CD14-positive monocyte (primary cell): ENCODE data around the gene BRIP1. TPM values are rescaled to one million over a fixed set of nuclear protein-coding genes. Genes with fewer than 3 reads are reported as not detected.

Source experiments
- DNase-seq, 3 donors: peaks; one replicate each; pipeline ENCODE4 v3.0.0-alpha.2; 2011 to 2022
- H2AFZ ChIP-seq: 2 replicates; pipeline ENCODE4 v1.6.0; 2012; ENCODE audit warnings: mild to moderate bottlenecking, low read depth, low read length, inconsistent platforms; ENCODE audit not compliant: insufficient read depth, poor library complexity, severe bottlenecking
- H3K27ac ChIP-seq, 2 donors: 1 replicate in 1 of 2; 2 replicates in 1 of 2; pipeline ENCODE4 v1.5.1; 2012 to 2013; ENCODE audit warnings: low read length in 2 of 2, control low read depth in 1 of 2, inconsistent platforms in 1 of 2, low read depth in 1 of 2, mild to moderate bottlenecking in 1 of 2
- H3K27me3 ChIP-seq, 2 donors: one replicate each; pipeline versions ENCODE4 v1.6.0 to v1.6.1; 2011 to 2013; ENCODE audit warnings: low read length in 2 of 2; ENCODE audit not compliant: control insufficient read depth in 2 of 2, insufficient read depth in 2 of 2
- H3K36me3 ChIP-seq, 2 donors: replicated peaks in 1 of 2; 1 replicate in 1 of 2; 2 replicates in 1 of 2; pipeline versions ENCODE4 v1.5.1 to v1.6.1; 2012 to 2013; ENCODE audit warnings: low read length in 2 of 2, control low read depth in 1 of 2, inconsistent platforms in 1 of 2, mild to moderate bottlenecking in 1 of 2; ENCODE audit not compliant: insufficient read depth in 2 of 2, control insufficient read depth in 1 of 2
- H3K4me1 ChIP-seq, 2 donors: 1 replicate in 1 of 2; 2 replicates in 1 of 2; pipeline versions ENCODE4 v1.5.1 to v1.6.1; 2012 to 2013; ENCODE audit warnings: low read length in 2 of 2, control low read depth in 1 of 2, inconsistent platforms in 1 of 2, mild to moderate bottlenecking in 1 of 2, moderate library complexity in 1 of 2; ENCODE audit not compliant: insufficient read depth in 2 of 2, control insufficient read depth in 1 of 2
- H3K4me2 ChIP-seq: replicated peaks from 2 replicates; pipeline ENCODE3; 2012; ENCODE audit warnings: low read length, moderate library complexity, mild to moderate bottlenecking; ENCODE audit not compliant: poor library complexity, severe bottlenecking; ENCODE audit errors: extremely low read depth
- H3K4me3 ChIP-seq, 3 experiments: fragments of 200-600 bp in 1 of 3; sonication (generic) in 1 of 3; replicated peaks in 1 of 3; 1 replicate in 2 of 3; 2 replicates in 1 of 3; pipeline ENCODE4 v1.5.1; 2011 to 2013; ENCODE audit warnings: low read length in 3 of 3, mild to moderate bottlenecking in 3 of 3, control low read depth in 2 of 3, low read depth in 2 of 3, inconsistent platforms in 1 of 3, moderate library complexity in 1 of 3
- H3K79me2 ChIP-seq: 2 replicates; pipeline ENCODE4 v1.6.0; 2012; ENCODE audit warnings: mild to moderate bottlenecking, control low read depth, inconsistent platforms, low read length, moderate library complexity; ENCODE audit not compliant: insufficient read depth
- H3K9ac ChIP-seq: 2 replicates; pipeline ENCODE4 v1.6.0; 2017; ENCODE audit warnings: low read length, mild to moderate bottlenecking; ENCODE audit not compliant: insufficient read depth, poor library complexity, severe bottlenecking
- H3K9me3 ChIP-seq, 2 donors: replicated peaks in 1 of 2; 1 replicate in 1 of 2; 2 replicates in 1 of 2; pipeline versions ENCODE4 v1.5.1 to v1.6.1; 2012 to 2013; ENCODE audit warnings: low read length in 2 of 2, control low read depth in 1 of 2; ENCODE audit not compliant: control insufficient read depth in 1 of 2, insufficient read depth in 1 of 2
- H4K20me1 ChIP-seq: 2 replicates; pipeline ENCODE4 v1.6.0; 2012; ENCODE audit warnings: mild to moderate bottlenecking, low read length, control low read depth, moderate library complexity; ENCODE audit not compliant: insufficient read depth
- H3K27ac Mint-ChIP-seq, 7 donors: one replicate each; pipeline ENCODE4 v1.8.0; 2020; ENCODE audit warnings: mild to moderate bottlenecking in 7 of 7, mixed read lengths in 7 of 7, moderate library complexity in 6 of 7, inconsistent platforms in 2 of 7
- H3K27me3 Mint-ChIP-seq, 3 donors: one replicate each; pipeline ENCODE4 v1.8.0; 2021 to 2022; ENCODE audit warnings: low read depth in 3 of 3, mild to moderate bottlenecking in 3 of 3, mixed read lengths in 3 of 3, moderate library complexity in 3 of 3, inconsistent platforms in 1 of 3
- H3K36me3 Mint-ChIP-seq, 2 donors: one replicate each; pipeline ENCODE4 v1.8.0; 2020; ENCODE audit warnings: mixed read lengths in 2 of 2, inconsistent platforms in 1 of 2, mild to moderate bottlenecking in 1 of 2
- H3K4me1 Mint-ChIP-seq: one replicate; pipeline ENCODE4 v1.8.0; 2020; ENCODE audit warnings: mild to moderate bottlenecking, mixed read lengths
- H3K4me3 Mint-ChIP-seq, 2 donors: one replicate each; pipeline ENCODE4 v1.8.0; 2020; ENCODE audit warnings: mild to moderate bottlenecking in 2 of 2, mixed read lengths in 2 of 2, moderate library complexity in 1 of 2
- H3K9me3 Mint-ChIP-seq, 7 donors: one replicate each; pipeline ENCODE4 v1.8.0; 2020 to 2022; ENCODE audit warnings: mixed read lengths in 7 of 7, mild to moderate bottlenecking in 6 of 7, moderate library complexity in 6 of 7, inconsistent platforms in 2 of 7
- CTCF ChIP-seq: fragments of 200-600 bp; IDR thresholded peaks from one replicate; pipeline ENCODE4 v1.8.0; 2022; ENCODE audit warnings: antibody characterized with exemption, mild to moderate bottlenecking
- WGBS: methylation state at CpG from one replicate; pipeline ENCODE4 v1.1.5; 2013; ENCODE audit warnings: missing lambda C conversion rate; ENCODE audit not compliant: insufficient coverage; 5-methylcytosine and 5-hydroxymethylcytosine counted together
- intact Hi-C, 2 donors: fragments of 100-400 bp; cut with micrococcal nuclease; formaldehyde crosslinking; loops; one replicate each; pipeline versions ENCODE4 v1.15.0 to v1.15.1; 2023
- polyA plus RNA-seq, 3 donors: library from polyadenylated mRNA; depleted of rRNA in 1 of 3; unstranded in 2 of 3; stranded (reverse) in 1 of 3; fragments of 300-500 nt in 2 of 3; fragments of >200 nt in 1 of 3; fragmentation: Illumina TruSeq in 2 of 3; gene quantifications; 1 replicate in 2 of 3; 2 replicates in 1 of 3; pipeline ENCODE4 v1.2.3, GENCODE V29; 2012 to 2021

Gene BRIP1
- polyA plus RNA-seq, 3 donors: 0.11 to 0.12 TPM; not detected in 1

DNA sequence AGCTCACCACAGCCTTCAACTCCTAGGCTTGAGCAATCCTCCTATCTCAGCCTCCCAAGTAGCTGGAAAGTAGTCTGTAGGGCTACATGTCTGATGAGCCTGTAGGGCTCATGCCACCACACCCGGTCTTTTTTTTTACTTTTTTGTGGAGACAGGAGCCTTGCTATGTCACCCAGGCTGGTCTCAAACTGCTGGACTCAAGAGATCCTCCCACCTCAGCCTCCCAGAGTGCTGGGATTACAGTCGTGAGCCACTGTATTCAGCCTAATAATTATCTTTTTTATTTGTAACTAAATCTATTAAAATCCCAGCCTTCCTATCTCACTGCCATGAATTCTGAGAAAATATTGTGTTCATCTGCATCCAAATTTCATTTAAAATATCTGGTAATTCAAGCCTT lies 15.1 kb downstream of the BRIP1 start:
- H3K27me3 ChIP-seq: no peaks in the 10 kb centered on the region
- no peaks in the 10 kb centered on the region for H3K79me2 ChIP-seq
- DNase-seq: no peak
- WGBS: no CpG with 5 or more reads among the region's 2 CpGs
- H3K4me1 Mint-ChIP-seq: no peaks in the 10 kb centered on the region
- H3K4me3 ChIP-seq: no peak overlapping the region
- no peak overlapping the region for H2AFZ ChIP-seq
- H3K27me3 Mint-ChIP-seq: no peaks in the 10 kb centered on the region
- intact Hi-C loops: no loop called here
- H4K20me1 ChIP-seq: no peaks in the 10 kb centered on the region
- no peak overlapping the region for H3K9ac ChIP-seq
- no peaks in the 10 kb centered on the region for H3K9me3 ChIP-seq
- no peaks in the 10 kb centered on the region for H3K4me1 ChIP-seq
- H3K9me3 Mint-ChIP-seq: peaks cover 0 to 2% (median 0%) of the 10 kb centered on the region in 7 donors
- H3K4me3 Mint-ChIP-seq: no peak overlapping the region
- no peak overlapping the region for H3K27ac Mint-ChIP-seq
- no peak overlapping the region for H3K27ac ChIP-seq
- no peak overlapping the region for H3K4me2 ChIP-seq
- TF ChIP-seq CTCF: no peak
- peaks cover 3 to 16% of the 10 kb centered on the region in 2 donors for H3K36me3 ChIP-seq
- H3K36me3 Mint-ChIP-seq: peaks cover 25 to 53% of the 10 kb centered on the region in 2 donors

- H4K20me1 ChIP-seq: no peaks in the 10 kb centered on the region
- no peaks in the 10 kb centered on the region for H3K9me3 ChIP-seq
- Mint-ChIP-seq H3K36me3 (peaks cover 31 to 53% of the 10 kb centered on the region in 2 donors), H3K27me3 (no peaks in the 10 kb centered on the region), H3K27ac (no peak overlapping the region), H3K4me1 (no peaks in the 10 kb centered on the region), H3K4me3 (no peak overlapping the region), H3K9me3 (peaks cover 0 to 2% (median 0%) of the 10 kb centered on the region in 7 donors)
- TF ChIP-seq CTCF: no peak
- H3K27me3 ChIP-seq: no peaks in the 10 kb centered on the region
- no peak overlapping the region for H3K4me2 ChIP-seq
- no peak overlapping the region for H2AFZ ChIP-seq
- no peak overlapping the region for H3K27ac ChIP-seq
- no peak overlapping the region for H3K9ac ChIP-seq
- WGBS: no CpG with 5 or more reads among the region's 3 CpGs
- DNase-seq: no peak
- no peak overlapping the region for H3K4me3 ChIP-seq
- intact Hi-C loops: no loop called here
- no peaks in the 10 kb centered on the region for H3K79me2 ChIP-seq
- no peaks in the 10 kb centered on the region for H3K4me1 ChIP-seq
- peaks cover 6 to 16% of the 10 kb centered on the region in 2 donors for H3K36me3 ChIP-seq
Observed at GRCh38 chr17:61847659-61848058, 15.7 kb downstream of the BRIP1 start.
